CD8-positive, alpha-beta memory T cell (primary cell): Measurements from ENCODE around the gene BRD4. TPM values are rescaled to one million over a fixed set of nuclear protein-coding genes. Genes with fewer than 3 reads are reported as not detected.

Experiments used
- CTCF ChIA-PET: fragments of 350-600 bp; sonication (Branson Sonifier 250); formaldehyde crosslinking; loops from one replicate; lab custom pipeline; 2021; ENCODE audit warnings: antibody characterized with exemption; lab: Charles Lee
- POLR2A ChIA-PET: fragments of 350-600 bp; sonication (Branson Sonifier 250); formaldehyde crosslinking; loops from one replicate; lab custom pipeline; 2021; ENCODE audit warnings: antibody characterized with exemption; lab: Charles Lee
- DNase-seq, 5 donors: peaks; one replicate each; pipeline versions ENCODE4 v3.0.0 to v3.0.0-alpha.2; 2020 to 2022; ENCODE audit warnings: mixed read lengths in 1 of 5
- H3K27ac ChIP-seq: one replicate; pipeline ENCODE4 v1.7.0; 2013; ENCODE audit warnings: low read depth, mild to moderate bottlenecking, low read length, moderate library complexity
- H3K27me3 ChIP-seq: 2 replicates; pipeline ENCODE4 v1.7.0; 2013; ENCODE audit warnings: low read length, mild to moderate bottlenecking; ENCODE audit not compliant: insufficient read depth, poor library complexity, severe bottlenecking
- H3K36me3 ChIP-seq: 2 replicates; pipeline ENCODE4 v1.7.0; 2013; ENCODE audit warnings: mild to moderate bottlenecking, low read length, moderate library complexity; ENCODE audit not compliant: insufficient read depth
- H3K4me1 ChIP-seq: 2 replicates; pipeline ENCODE4 v1.7.0; 2013; ENCODE audit warnings: mild to moderate bottlenecking, low read length, moderate library complexity; ENCODE audit not compliant: insufficient read depth
- H3K4me3 ChIP-seq: 2 replicates; pipeline ENCODE4 v1.7.0; 2013; ENCODE audit warnings: mild to moderate bottlenecking, low read length
- H3K9me3 ChIP-seq: 2 replicates; pipeline ENCODE4 v1.7.0; 2013; ENCODE audit warnings: mild to moderate bottlenecking, low read length
- H3K27ac Mint-ChIP-seq, 8 donors: one replicate each; pipeline ENCODE4 v1.8.0; 2020 to 2021; ENCODE audit warnings: mixed read lengths in 8 of 8, mild to moderate bottlenecking in 6 of 8, inconsistent platforms in 3 of 8, moderate library complexity in 3 of 8
- H3K27me3 Mint-ChIP-seq, 2 donors: one replicate each; pipeline ENCODE4 v1.8.0; 2020 to 2021; ENCODE audit warnings: mixed read lengths in 2 of 2, mild to moderate bottlenecking in 1 of 2, moderate library complexity in 1 of 2
- H3K36me3 Mint-ChIP-seq, 3 donors: one replicate each; pipeline ENCODE4 v1.8.0; 2020 to 2021; ENCODE audit warnings: mixed read lengths in 3 of 3, inconsistent platforms in 1 of 3, mild to moderate bottlenecking in 1 of 3
- H3K4me1 Mint-ChIP-seq, 3 donors: one replicate each; pipeline ENCODE4 v1.8.0; 2020 to 2021; ENCODE audit warnings: mixed read lengths in 3 of 3, inconsistent platforms in 1 of 3, mild to moderate bottlenecking in 1 of 3
- H3K4me3 Mint-ChIP-seq, 7 donors: one replicate each; pipeline ENCODE4 v1.8.0; 2020 to 2021; ENCODE audit warnings: mixed read lengths in 7 of 7, mild to moderate bottlenecking in 6 of 7, moderate library complexity in 4 of 7, inconsistent platforms in 2 of 7
- H3K9me3 Mint-ChIP-seq, 5 donors: one replicate each; pipeline ENCODE4 v1.8.0; 2020 to 2022; ENCODE audit warnings: mixed read lengths in 5 of 5, mild to moderate bottlenecking in 3 of 5, moderate library complexity in 2 of 5, inconsistent platforms in 1 of 5
- polyA plus RNA-seq: library from polyadenylated mRNA; unstranded; fragments of 300-500 nt; fragmentation: Illumina TruSeq; gene quantifications from one replicate; pipeline ENCODE4 v1.2.3, GENCODE V29; 2021
- total RNA-seq, 2 experiments: library from RNA; stranded (reverse); gene quantifications; one replicate each; pipeline ENCODE4 v1.2.3, GENCODE V29; 2021

Gene BRD4
- total and polyA plus RNA-seq, 3 experiments from 2014 or later: 35.3 to 109 (median 101) TPM

- H3K4me1 Mint-ChIP-seq: peaks cover 86 to 97% (median 93%) of the 10 kb centered on the region in 3 donors
- H3K27me3 Mint-ChIP-seq: no peaks in the 10 kb centered on the region
- peak overlapping the region; percentile 46 to 73 (median 68) for H3K4me3 Mint-ChIP-seq
- no peak overlapping the region for H3K27ac ChIP-seq
- H3K27me3 ChIP-seq: no peaks in the 10 kb centered on the region
- peaks cover 0 to 32% (median 1%) of the 10 kb centered on the region in 3 donors for H3K36me3 Mint-ChIP-seq
- H3K27ac Mint-ChIP-seq: peak overlapping the region in 7 of 8 donors; percentile 67 to 91 (median 82)
- H3K9me3 ChIP-seq: no peaks in the 10 kb centered on the region
- CTCF ChIA-PET: no interaction called here
- DNase-seq: peak in 2 of 5 donors; percentile 43 to 77
- POLR2A ChIA-PET: interaction anchor here (1.5 kb wide), 1 partner anchor 10 kb away, joined by 4 read pairs; no protein-coding TSS in a partner anchor
- peak overlapping the region; percentile 6 for H3K4me3 ChIP-seq
- no peaks in the 10 kb centered on the region for H3K9me3 Mint-ChIP-seq
- peaks cover 92% of the 10 kb centered on the region for H3K4me1 ChIP-seq
- H3K36me3 ChIP-seq: no peaks in the 10 kb centered on the region
These were observed 34.7 kb downstream of the BRD4 start for GRCh38 chr19:15297416-15298224.

GRCh38 chr19:15296841-15297415, 35.4 kb downstream of the BRD4 start:
- Histone ChIP-seq H3K9me3 (no peaks in the 10 kb centered on the region), H3K27ac (no peak overlapping the region), H3K4me3 (peak overlapping the region; percentile 12), H3K27me3 (no peaks in the 10 kb centered on the region), H3K36me3 (no peaks in the 10 kb centered on the region), H3K4me1 (peaks cover 93% of the 10 kb centered on the region)
- Mint-ChIP-seq H3K4me3 (peak overlapping the region; percentile 46 to 73 (median 68)), H3K27ac (peak overlapping the region; percentile 29 to 91 (median 81)), H3K27me3 (no peaks in the 10 kb centered on the region), H3K4me1 (peaks cover 86 to 98% (median 94%) of the 10 kb centered on the region in 3 donors), H3K9me3 (no peaks in the 10 kb centered on the region), H3K36me3 (peaks cover 0 to 32% (median 1%) of the 10 kb centered on the region in 3 donors)
- POLR2A ChIA-PET: no interaction called here
- DNase-seq: peak in 1 of 5 donors; percentile 24
- CTCF ChIA-PET: no interaction called here

DNA sequence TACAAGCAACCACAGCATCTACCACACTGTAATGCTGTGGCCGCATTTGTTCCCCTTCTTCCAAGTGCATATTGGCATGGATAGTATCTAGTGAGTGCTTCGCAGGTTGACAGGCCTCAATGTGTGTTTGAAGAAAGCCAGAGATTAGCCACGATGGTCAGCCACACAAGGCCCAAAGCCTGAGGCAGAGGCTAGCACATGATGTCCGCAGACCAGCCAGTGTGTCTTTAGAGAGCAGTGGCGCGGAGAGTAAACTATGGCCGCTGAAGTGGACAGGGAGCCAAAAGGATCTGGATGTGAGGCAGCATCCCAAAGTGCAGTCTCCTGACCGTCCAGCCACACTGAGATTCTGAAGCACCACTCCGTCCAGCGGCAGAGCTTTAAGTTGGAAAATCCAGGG, 36.0 kb downstream of the BRD4 start:
- Mint-ChIP-seq H3K4me3 (peak overlapping the region in 5 of 7 donors; percentile 61 to 73 (median 70)), H3K9me3 (no peaks in the 10 kb centered on the region), H3K36me3 (peaks cover 0 to 32% (median 1%) of the 10 kb centered on the region in 3 donors), H3K4me1 (peaks cover 91 to 100% (median 98%) of the 10 kb centered on the region in 3 donors), H3K27me3 (no peaks in the 10 kb centered on the region), H3K27ac (peak overlapping the region in 7 of 8 donors; percentile 67 to 91 (median 82))
- ChIA-PET CTCF (no interaction called here), POLR2A (no interaction called here)
- Histone ChIP-seq H3K27me3 (no peaks in the 10 kb centered on the region), H3K27ac (no peak overlapping the region), H3K36me3 (no peaks in the 10 kb centered on the region), H3K4me1 (peaks cover 96% of the 10 kb centered on the region), H3K9me3 (no peaks in the 10 kb centered on the region), H3K4me3 (no peak overlapping the region)
- no peak for DNase-seq

- Histone ChIP-seq H3K27ac (no peak overlapping the region), H3K4me1 (peaks cover 98% of the 10 kb centered on the region), H3K4me3 (no peak overlapping the region), H3K9me3 (no peaks in the 10 kb centered on the region), H3K36me3 (no peaks in the 10 kb centered on the region), H3K27me3 (no peaks in the 10 kb centered on the region)
- Mint-ChIP-seq H3K9me3 (no peaks in the 10 kb centered on the region), H3K27me3 (no peaks in the 10 kb centered on the region), H3K36me3 (peaks cover 0 to 27% (median 1%) of the 10 kb centered on the region in 3 donors), H3K27ac (peak overlapping the region in 5 of 8 donors; percentile 18 to 84 (median 62)), H3K4me1 (peaks cover 96 to 100% (median 99%) of the 10 kb centered on the region in 3 donors), H3K4me3 (peak overlapping the region in 4 of 7 donors; percentile 15 to 82 (median 23))
- ChIA-PET POLR2A (no interaction called here), CTCF (interaction anchor here (1.7 kb wide), 1 partner anchor 12 kb away, joined by 5 read pairs; no protein-coding TSS in a partner anchor)
- DNase-seq: no peak
These were observed 37.8 kb downstream of the BRD4 start for GRCh38 chr19:15294561-15294990.

DNA sequence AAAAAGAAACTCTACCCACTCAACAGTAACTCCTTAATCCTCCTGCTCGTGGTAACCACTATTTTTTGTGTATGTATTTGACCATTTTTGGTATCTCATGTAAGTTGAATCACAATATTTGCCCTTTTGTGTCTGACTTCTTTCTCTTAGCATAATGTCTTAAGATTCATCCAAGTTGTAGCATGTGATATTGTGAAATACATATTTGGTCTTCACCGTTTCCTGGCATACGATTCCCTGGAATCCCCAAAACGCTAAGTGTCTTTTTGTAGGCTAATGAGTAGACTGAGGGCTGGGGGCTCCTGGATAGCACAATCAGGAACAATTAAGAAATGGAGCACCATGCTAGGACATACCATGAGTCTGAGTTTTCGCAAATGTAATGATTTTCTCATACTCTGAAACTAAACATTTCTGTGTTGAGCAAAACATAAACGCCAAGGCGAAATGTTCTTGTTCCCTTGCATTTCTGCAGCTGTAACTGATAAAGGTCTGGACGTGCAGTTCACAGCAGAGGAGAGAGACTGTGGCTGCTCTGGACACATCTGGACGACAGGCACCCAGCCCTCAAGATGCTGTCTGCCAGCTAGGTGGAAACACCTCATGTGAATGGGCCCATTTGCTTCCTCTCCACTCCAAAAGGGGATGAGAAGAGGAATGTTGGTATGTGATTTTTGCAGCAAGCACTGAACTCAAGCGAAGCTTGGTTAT, 38.4 kb downstream of the BRD4 start:
- no peaks in the 10 kb centered on the region for H3K27me3 ChIP-seq
- Mint-ChIP-seq H3K9me3 (no peaks in the 10 kb centered on the region), H3K27ac (peak overlapping the region in 7 of 8 donors; percentile 19 to 84 (median 31)), H3K36me3 (peaks cover 0 to 28% (median 1%) of the 10 kb centered on the region in 3 donors), H3K27me3 (no peaks in the 10 kb centered on the region), H3K4me3 (peak overlapping the region; percentile 27 to 90 (median 64)), H3K4me1 (peaks cover 94 to 100% (median 99%) of the 10 kb centered on the region in 3 donors)
- no peak overlapping the region for H3K4me3 ChIP-seq
- CTCF ChIA-PET: interaction anchor here (1.7 kb wide), 1 partner anchor 11 kb away, joined by 5 read pairs; no protein-coding TSS in a partner anchor
- H3K27ac ChIP-seq: no peak overlapping the region
- DNase-seq: no peak
- H3K4me1 ChIP-seq: peaks cover 96% of the 10 kb centered on the region
- no peaks in the 10 kb centered on the region for H3K9me3 ChIP-seq
- POLR2A ChIA-PET: no interaction called here
- H3K36me3 ChIP-seq: no peaks in the 10 kb centered on the region

- Histone ChIP-seq H3K4me1 (peaks cover 96% of the 10 kb centered on the region), H3K4me3 (no peak overlapping the region), H3K27me3 (no peaks in the 10 kb centered on the region), H3K9me3 (no peaks in the 10 kb centered on the region), H3K36me3 (no peaks in the 10 kb centered on the region), H3K27ac (no peak overlapping the region)
- DNase-seq: peak in 1 of 5 donors; percentile 51
- H3K4me1 Mint-ChIP-seq: peaks cover 94 to 100% (median 99%) of the 10 kb centered on the region in 3 donors
- peak overlapping the region; percentile 19 to 94 (median 70) for H3K27ac Mint-ChIP-seq
- ChIA-PET POLR2A (interaction anchor here (0.6 kb wide), 1 partner anchor 1194 kb away, joined by 6 read pairs; no protein-coding TSS in a partner anchor), CTCF (no interaction called here)
- peak overlapping the region; percentile 11 to 90 (median 64) for H3K4me3 Mint-ChIP-seq
- H3K27me3 Mint-ChIP-seq: no peaks in the 10 kb centered on the region
- peaks cover 0 to 30% (median 1%) of the 10 kb centered on the region in 3 donors for H3K36me3 Mint-ChIP-seq
- no peaks in the 10 kb centered on the region for H3K9me3 Mint-ChIP-seq
These were observed 39.3 kb downstream of the BRD4 start for GRCh38 chr19:15292847-15293582.

- H3K9me3 ChIP-seq: no peaks in the 10 kb centered on the region
- peak overlapping the region in 6 of 7 donors; percentile 38 to 73 (median 55) for H3K4me3 Mint-ChIP-seq
- POLR2A ChIA-PET: no interaction called here
- H3K27me3 Mint-ChIP-seq: no peaks in the 10 kb centered on the region
- H3K4me1 Mint-ChIP-seq: peaks cover 94 to 100% (median 99%) of the 10 kb centered on the region in 3 donors
- CTCF ChIA-PET: interaction anchor here (2.0 kb wide), 1 partner anchor 127 kb away, joined by 5 read pairs; the partner anchor contains the start of gene AKAP8L
- DNase-seq: no peak
- no peak overlapping the region for H3K4me3 ChIP-seq
- H3K27me3 ChIP-seq: no peaks in the 10 kb centered on the region
- peak overlapping the region in 6 of 8 donors; percentile 1 to 90 (median 26) for H3K27ac Mint-ChIP-seq
- peaks cover 0 to 28% (median 1%) of the 10 kb centered on the region in 3 donors for H3K36me3 Mint-ChIP-seq
- no peaks in the 10 kb centered on the region for H3K9me3 Mint-ChIP-seq
- no peaks in the 10 kb centered on the region for H3K36me3 ChIP-seq
- no peak overlapping the region for H3K27ac ChIP-seq
- peaks cover 96% of the 10 kb centered on the region for H3K4me1 ChIP-seq
These were observed 40.2 kb downstream of the BRD4 start for GRCh38 chr19:15292140-15292539.
